ENCODE data around the gene SH3GL3. TPM values are rescaled to one million over a fixed set of nuclear protein-coding genes. Genes with fewer than 3 reads are reported as not detected.

SH3GL3 gene
- total RNA-seq, 1 donor from 2014 or later, result not detected

- TF ChIP-seq CTCF (IDR thresholded peaks at IDR 0.05), result no peak
- Mint-ChIP-seq H3K9me3 (ENCODE audit: low read depth) (peaks cover 7% of the 10 kb centered on the region), H3K27ac (ENCODE audit: unreplicated experiment) (no peak overlapping the region), H3K36me3 (ENCODE audit: low read depth) (no peaks in the 10 kb centered on the region), H3K27me3 (ENCODE audit: low read depth) (peaks cover 35% of the 10 kb centered on the region), H3K4me1 (ENCODE audit: low read depth) (no peaks in the 10 kb centered on the region), H3K4me3 (ENCODE audit: unreplicated experiment) (no peak overlapping the region)
- no peak for DNase-seq (ENCODE audit: low spot score)
These were observed 108.9 kb downstream of the SH3GL3 start for GRCh38 chr15:83556068-83556467.

- Mint-ChIP-seq H3K27me3 (ENCODE audit: low read depth) (peaks cover 30% of the 10 kb centered on the region), H3K4me3 (ENCODE audit: unreplicated experiment) (no peak overlapping the region), H3K27ac (ENCODE audit: unreplicated experiment) (no peak overlapping the region), H3K9me3 (ENCODE audit: low read depth) (peaks cover 7% of the 10 kb centered on the region), H3K36me3 (ENCODE audit: low read depth) (no peaks in the 10 kb centered on the region), H3K4me1 (ENCODE audit: low read depth) (no peaks in the 10 kb centered on the region)
- no peak for TF ChIP-seq CTCF (IDR thresholded peaks at IDR 0.05)
- no peak for DNase-seq (ENCODE audit: low spot score)
These were observed 109.6 kb downstream of the SH3GL3 start for GRCh38 chr15:83556754-83557153.

- Mint-ChIP-seq H3K36me3 (ENCODE audit: low read depth) (no peaks in the 10 kb centered on the region), H3K27ac (ENCODE audit: unreplicated experiment) (no peak overlapping the region), H3K27me3 (ENCODE audit: low read depth) (peaks cover 23% of the 10 kb centered on the region), H3K9me3 (ENCODE audit: low read depth) (peaks cover 7% of the 10 kb centered on the region), H3K4me1 (ENCODE audit: low read depth) (no peaks in the 10 kb centered on the region), H3K4me3 (ENCODE audit: unreplicated experiment) (no peak overlapping the region)
- TF ChIP-seq CTCF (IDR thresholded peaks at IDR 0.05), result no peak
- DNase-seq (ENCODE audit: low spot score), result no peak
These were observed 111.0 kb downstream of the SH3GL3 start for GRCh38 chr15:83558146-83558545.

GRCh38 chr15:83559310-83559966 is 112.3 kb downstream of the SH3GL3 start:
- peak; percentile 95 for TF ChIP-seq CTCF (IDR thresholded peaks at IDR 0.05)
- H3K36me3 Mint-ChIP-seq (ENCODE audit: low read depth), result no peaks in the 10 kb centered on the region
- no peak overlapping the region for H3K4me3 Mint-ChIP-seq (ENCODE audit: unreplicated experiment)
- H3K4me1 Mint-ChIP-seq (ENCODE audit: low read depth), result no peaks in the 10 kb centered on the region
- H3K27ac Mint-ChIP-seq (ENCODE audit: unreplicated experiment), result no peak overlapping the region
- peaks cover 20% of the 10 kb centered on the region for H3K27me3 Mint-ChIP-seq (ENCODE audit: low read depth)
- no peak for DNase-seq (ENCODE audit: low spot score)
- peaks cover 7% of the 10 kb centered on the region for H3K9me3 Mint-ChIP-seq (ENCODE audit: low read depth)

- Mint-ChIP-seq H3K27me3 (ENCODE audit: low read depth) (peaks cover 21% of the 10 kb centered on the region), H3K36me3 (ENCODE audit: low read depth) (no peaks in the 10 kb centered on the region), H3K4me3 (ENCODE audit: unreplicated experiment) (no peak overlapping the region), H3K4me1 (ENCODE audit: low read depth) (no peaks in the 10 kb centered on the region), H3K9me3 (ENCODE audit: low read depth) (no peaks in the 10 kb centered on the region), H3K27ac (ENCODE audit: unreplicated experiment) (no peak overlapping the region)
- no peak for TF ChIP-seq CTCF (IDR thresholded peaks at IDR 0.05)
- no peak for DNase-seq (ENCODE audit: low spot score)
These were observed 114.5 kb downstream of the SH3GL3 start for GRCh38 chr15:83561661-83562060.

Data from chondrocyte (in vitro differentiated cells).